ENCODE data around the gene DDX24.

DDX24 gene

GRCh38 chr14:94029671-94030203 lies 51.3 kb downstream of the DDX24 start:
- TF ChIP-seq, protein P1, sequence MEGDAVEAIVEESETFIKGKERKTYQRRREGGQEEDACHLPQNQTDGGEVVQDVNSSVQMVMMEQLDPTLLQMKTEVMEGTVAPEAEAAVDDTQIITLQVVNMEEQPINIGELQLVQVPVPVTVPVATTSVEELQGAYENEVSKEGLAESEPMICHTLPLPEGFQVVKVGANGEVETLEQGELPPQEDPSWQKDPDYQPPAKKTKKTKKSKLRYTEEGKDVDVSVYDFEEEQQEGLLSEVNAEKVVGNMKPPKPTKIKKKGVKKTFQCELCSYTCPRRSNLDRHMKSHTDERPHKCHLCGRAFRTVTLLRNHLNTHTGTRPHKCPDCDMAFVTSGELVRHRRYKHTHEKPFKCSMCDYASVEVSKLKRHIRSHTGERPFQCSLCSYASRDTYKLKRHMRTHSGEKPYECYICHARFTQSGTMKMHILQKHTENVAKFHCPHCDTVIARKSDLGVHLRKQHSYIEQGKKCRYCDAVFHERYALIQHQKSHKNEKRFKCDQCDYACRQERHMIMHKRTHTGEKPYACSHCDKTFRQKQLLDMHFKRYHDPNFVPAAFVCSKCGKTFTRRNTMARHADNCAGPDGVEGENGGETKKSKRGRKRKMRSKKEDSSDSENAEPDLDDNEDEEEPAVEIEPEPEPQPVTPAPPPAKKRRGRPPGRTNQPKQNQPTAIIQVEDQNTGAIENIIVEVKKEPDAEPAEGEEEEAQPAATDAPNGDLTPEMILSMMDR (IDR thresholded peaks at IDR 0.05; ENCODE audit: insufficient read depth, missing control alignments): no peak
- DNase-seq (ENCODE audit: insufficient read length, low spot score): no peak
- no peak for FAIRE-seq

DNA sequence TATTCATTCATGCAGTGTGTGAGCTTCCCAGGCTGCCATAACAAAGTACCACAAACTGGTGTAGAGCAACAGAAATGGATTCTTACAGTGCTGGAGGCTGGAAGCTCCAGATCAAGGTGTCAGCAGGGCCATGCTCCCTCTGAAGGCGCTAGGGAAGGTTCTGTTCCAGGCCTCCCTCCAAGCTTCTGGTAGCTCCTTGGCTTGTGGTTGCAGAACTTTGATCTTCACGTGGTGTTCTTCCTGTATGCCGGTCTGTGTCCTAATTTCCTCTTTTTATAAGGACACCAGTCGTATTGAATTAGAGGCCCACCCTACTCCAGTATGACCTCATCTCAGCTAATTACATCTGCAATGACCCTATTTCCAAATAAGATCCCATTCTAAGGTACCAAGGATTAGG lies 51.7 kb downstream of the DDX24 start:
- FAIRE-seq: no peak
- DNase-seq (ENCODE audit: insufficient read length, low spot score): no peak
- TF ChIP-seq, protein P1 (IDR thresholded peaks at IDR 0.05; ENCODE audit: insufficient read depth, missing control alignments): no peak

DNA sequence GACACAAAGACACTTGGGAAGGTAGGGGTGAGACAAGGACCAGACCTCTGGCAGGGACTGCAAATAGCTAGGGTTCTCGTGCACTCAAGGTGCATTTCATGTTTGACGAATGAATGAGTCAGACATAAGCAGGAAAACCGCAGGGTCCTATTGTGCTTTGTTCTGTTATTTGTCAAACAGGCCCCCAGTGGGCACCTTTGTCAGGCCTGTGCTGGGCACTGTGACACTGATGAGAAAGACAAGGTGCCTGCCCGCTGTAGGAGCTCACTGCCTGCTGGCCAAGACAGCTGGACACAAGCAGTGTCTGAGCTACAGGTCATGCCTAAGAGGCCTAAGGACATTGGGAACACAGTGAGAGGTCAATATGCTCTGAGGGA lies 52.6 kb downstream of the DDX24 start:
- no peak for FAIRE-seq
- DNase-seq (ENCODE audit: insufficient read length, low spot score): no peak
- TF ChIP-seq, protein P1 (IDR thresholded peaks at IDR 0.05; ENCODE audit: insufficient read depth, missing control alignments): no peak

DNA sequence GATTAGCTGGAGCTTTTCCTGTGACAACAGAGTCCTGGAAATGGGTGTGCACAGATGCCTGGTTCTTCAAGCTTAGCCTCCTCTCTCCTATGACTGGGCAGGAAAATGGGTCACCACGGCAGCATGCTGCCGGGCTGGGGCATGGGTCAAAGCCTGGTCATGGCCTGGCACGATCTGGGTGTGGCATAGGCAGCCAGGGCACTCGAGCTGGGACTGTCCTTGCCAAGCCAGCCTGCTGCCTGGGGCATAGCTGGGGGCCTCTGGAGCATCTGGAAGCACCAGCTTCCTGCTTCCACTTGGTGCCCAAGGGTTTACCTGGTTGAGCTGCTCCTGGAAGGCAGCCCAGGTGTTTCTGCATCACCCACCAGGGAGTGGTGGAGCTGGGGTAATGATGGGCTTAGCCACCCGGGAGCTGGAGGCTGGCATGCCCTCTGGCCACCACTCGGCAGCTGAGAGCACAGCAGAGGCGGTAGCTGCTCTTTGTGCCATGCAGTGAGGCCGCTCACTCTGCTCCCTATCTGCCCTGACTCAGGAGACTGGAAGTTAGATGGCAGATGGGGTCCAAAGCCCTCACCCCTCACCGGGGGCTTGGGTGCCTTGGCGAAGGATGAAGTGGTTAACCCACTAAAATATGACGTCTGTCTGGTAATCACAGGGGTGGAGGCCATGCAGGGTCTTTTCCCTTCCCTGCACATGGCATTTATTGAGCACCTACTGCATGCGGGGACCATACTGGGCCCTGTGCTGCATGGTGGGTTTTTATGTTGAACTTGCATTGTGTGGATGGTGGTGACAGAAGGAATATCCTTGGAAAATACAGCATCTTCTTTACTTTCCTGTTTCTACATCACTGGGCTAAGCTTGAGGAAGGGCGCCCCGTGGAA lies 53.2 kb downstream of the DDX24 start:
- FAIRE-seq (no peak), DNase-seq (ENCODE audit: insufficient read length, low spot score) (no peak)
- TF ChIP-seq, protein P1 (IDR thresholded peaks at IDR 0.05; ENCODE audit: insufficient read depth, missing control alignments): no peak

DNA sequence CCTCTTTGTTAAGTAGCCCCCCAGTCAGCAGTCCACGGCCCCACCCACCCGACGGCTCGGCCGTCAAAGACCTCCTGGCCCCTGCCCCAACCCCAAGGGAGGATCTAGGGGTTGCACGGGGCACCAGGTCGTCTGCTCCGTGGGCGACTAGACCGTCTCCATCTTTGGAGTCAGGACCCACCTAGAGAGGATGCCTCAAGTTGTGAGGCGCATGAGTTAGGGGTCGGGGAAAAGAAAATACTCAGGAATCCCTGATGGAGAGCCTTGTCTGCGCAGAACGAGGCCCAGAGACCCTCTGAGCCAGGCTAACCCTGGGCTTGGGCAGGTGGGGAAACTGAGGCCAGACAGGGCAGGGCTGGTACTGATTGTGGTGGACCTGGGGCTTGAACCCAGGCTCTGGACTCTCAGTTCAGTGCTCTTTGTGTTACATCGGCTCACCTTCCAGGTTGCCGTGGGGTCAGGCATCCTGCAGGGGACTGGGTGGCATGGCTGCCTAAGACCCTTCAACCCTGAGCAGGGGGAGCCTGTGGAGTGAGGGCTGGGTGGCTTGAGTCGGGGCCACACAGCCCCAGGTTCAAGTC lies 54.0 kb downstream of the DDX24 start:
- DNase-seq (ENCODE audit: insufficient read length, low spot score) (no peak), FAIRE-seq (no peak)
- TF ChIP-seq, protein P1 (IDR thresholded peaks at IDR 0.05; ENCODE audit: insufficient read depth, missing control alignments): no peak

- TF ChIP-seq, protein P1 (IDR thresholded peaks at IDR 0.05; ENCODE audit: insufficient read depth, missing control alignments): no peak
- peak; percentile 61 for FAIRE-seq
- peak; percentile 100 for DNase-seq (ENCODE audit: insufficient read length, low spot score)
Measured at GRCh38 chr14:94026173-94026888, 54.7 kb downstream of the DDX24 start, which contains the start of gene OTUB2. Gene OTUB2, plus strand, starts transcription at chr14:94026340. Its CDS starts 198 bp downstream, at chr14:94026538.
